Body of pancreas (tissue), 4 donors: Measurements from ENCODE around the gene RABEP1. TPM values are rescaled to one million over a fixed set of nuclear protein-coding genes. Genes with fewer than 3 reads are reported as not detected.

Experiments used
- ATAC-seq: fragments of 150-250 bp; one replicate; pipeline ENCODE4 v1.9.1; 2016
- DNase-seq, 4 donors: peaks; one replicate each; pipeline ENCODE4 v3.0.0-alpha.2; 2019
- H3K27ac ChIP-seq, 4 donors: fragments of 200-600 bp; sonication (generic); 1 replicate in 3 of 4; 2 replicates in 1 of 4; pipeline versions ENCODE4 v1.5.1 to v1.6.1; 2016 to 2019; ENCODE audit warnings: mild to moderate bottlenecking in 1 of 4, mixed read lengths in 1 of 4, moderate library complexity in 1 of 4
- H3K27me3 ChIP-seq, 2 donors: fragments of 200-600 bp; sonication (generic); one replicate each; pipeline ENCODE4 v1.6.0; 2016; ENCODE audit warnings: mild to moderate bottlenecking in 1 of 2
- H3K36me3 ChIP-seq, 2 donors: fragments of 200-600 bp; sonication (generic); replicated peaks in 1 of 2; 2 replicates each; pipeline ENCODE4 v1.5.1; 2016; ENCODE audit warnings: low read depth in 2 of 2; ENCODE audit not compliant: insufficient read depth in 1 of 2
- H3K4me1 ChIP-seq: fragments of 200-600 bp; sonication (generic); one replicate; pipeline ENCODE4 v1.6.0; 2016
- H3K4me3 ChIP-seq, 2 donors: fragments of 200-600 bp; sonication (generic); 1 replicate in 1 of 2; 2 replicates in 1 of 2; pipeline ENCODE4 v1.5.1; 2016 to 2019
- H3K9me3 ChIP-seq, 3 donors: fragments of 200-600 bp; sonication (generic); 1 replicate in 2 of 3; 2 replicates in 1 of 3; pipeline ENCODE4 v1.5.1; 2016
- POLR2A ChIP-seq, 3 donors: fragments of 450-650 bp; IDR thresholded peaks; one replicate each; pipeline ENCODE4 v1.6.1; 2016; ENCODE audit warnings: antibody characterized with exemption in 3 of 3, mild to moderate bottlenecking in 2 of 3
- WGBS, 2 donors: methylation state at CpG; one replicate each; pipeline ENCODE4 v1.1.5; 2017; 5-methylcytosine and 5-hydroxymethylcytosine counted together
- intact Hi-C: fragments of 100-400 bp; cut with DNase I; formaldehyde crosslinking; loops from one replicate; pipeline ENCODE4 v1.15.1; 2023
- total RNA-seq, 2 donors: library from RNA; depleted of rRNA; stranded (reverse); fragments of >200 nt; gene quantifications; one replicate each; pipeline ENCODE4 v1.1.0, GENCODE V29; 2016
- TF ChIP-seq, protein P1 (sequence below), 7 experiments: fragments of 450-650 bp in 4 of 7; fragments of 200-600 bp in 3 of 7; sonication (generic) in 3 of 7; IDR thresholded peaks; one replicate each; pipeline ENCODE4 v1.5.1; 2016 to 2019; ENCODE audit warnings: antibody characterized with exemption in 7 of 7

The RABEP1 gene
- total RNA-seq, 2 donors from 2014 or later = 14.5 to 17.1 TPM

DNA sequence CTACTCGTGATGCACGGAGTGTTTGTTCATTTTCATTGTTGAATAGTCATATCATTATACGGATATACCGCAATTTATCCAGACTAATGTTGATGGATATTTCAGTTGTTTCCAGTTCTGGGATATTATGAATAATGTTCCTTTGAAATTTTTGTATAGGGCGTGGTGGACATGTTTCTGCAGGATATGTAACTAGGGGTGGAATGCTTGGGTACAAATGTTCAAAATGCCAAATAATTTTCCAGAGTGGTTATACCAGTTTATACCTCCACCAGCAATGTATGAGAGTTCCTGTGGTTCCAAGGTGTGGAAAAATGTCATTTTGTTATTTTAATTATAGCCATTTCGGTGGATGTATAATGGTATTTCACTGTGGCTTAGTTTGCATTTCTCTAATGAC lies 83.7 kb downstream of the RABEP1 start:
- Histone ChIP-seq H3K27me3 (no peaks in the 10 kb centered on the region), H3K9me3 (no peaks in the 10 kb centered on the region), H3K36me3 (peaks cover 0 to 19% of the 10 kb centered on the region in 2 donors), H3K4me1 (peaks cover 12% of the 10 kb centered on the region), H3K27ac (no peak overlapping the region), H3K4me3 (no peak overlapping the region)
- 89 to 95% methylated on average over 6 of the region's 6 CpGs for WGBS, 2 donors
- TF ChIP-seq POLR2A (IDR thresholded peaks at IDR 0.05) = no peak
- TF ChIP-seq, protein P1, sequence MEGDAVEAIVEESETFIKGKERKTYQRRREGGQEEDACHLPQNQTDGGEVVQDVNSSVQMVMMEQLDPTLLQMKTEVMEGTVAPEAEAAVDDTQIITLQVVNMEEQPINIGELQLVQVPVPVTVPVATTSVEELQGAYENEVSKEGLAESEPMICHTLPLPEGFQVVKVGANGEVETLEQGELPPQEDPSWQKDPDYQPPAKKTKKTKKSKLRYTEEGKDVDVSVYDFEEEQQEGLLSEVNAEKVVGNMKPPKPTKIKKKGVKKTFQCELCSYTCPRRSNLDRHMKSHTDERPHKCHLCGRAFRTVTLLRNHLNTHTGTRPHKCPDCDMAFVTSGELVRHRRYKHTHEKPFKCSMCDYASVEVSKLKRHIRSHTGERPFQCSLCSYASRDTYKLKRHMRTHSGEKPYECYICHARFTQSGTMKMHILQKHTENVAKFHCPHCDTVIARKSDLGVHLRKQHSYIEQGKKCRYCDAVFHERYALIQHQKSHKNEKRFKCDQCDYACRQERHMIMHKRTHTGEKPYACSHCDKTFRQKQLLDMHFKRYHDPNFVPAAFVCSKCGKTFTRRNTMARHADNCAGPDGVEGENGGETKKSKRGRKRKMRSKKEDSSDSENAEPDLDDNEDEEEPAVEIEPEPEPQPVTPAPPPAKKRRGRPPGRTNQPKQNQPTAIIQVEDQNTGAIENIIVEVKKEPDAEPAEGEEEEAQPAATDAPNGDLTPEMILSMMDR (IDR thresholded peaks at IDR 0.05) = no peak
- intact Hi-C loops = no loop called here
- no peak for DNase-seq
- ATAC-seq = no peak

DNA sequence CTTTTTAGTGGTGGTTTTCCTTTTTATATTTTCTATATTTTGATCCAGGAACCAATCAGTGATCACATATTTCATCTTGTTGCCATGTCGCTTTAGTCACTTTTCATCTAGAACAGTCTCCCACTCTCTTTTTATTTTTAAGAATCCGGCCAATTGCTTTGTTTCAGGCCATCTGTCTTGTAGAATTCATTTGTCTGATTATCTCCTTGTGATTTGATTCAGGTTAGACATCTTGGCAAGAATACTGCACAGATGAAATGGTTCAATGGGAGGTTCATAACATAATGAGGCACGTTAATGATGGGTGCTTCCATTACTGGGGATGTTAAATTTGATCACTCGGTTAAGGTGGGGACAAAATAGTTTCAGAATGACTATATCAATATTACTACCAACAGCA lies 88.3 kb downstream of the RABEP1 start:
- peaks cover 0 to 22% of the 10 kb centered on the region in 2 donors for H3K36me3 ChIP-seq
- 92 to 96% methylated on average over 4 of the region's 4 CpGs for WGBS, 2 donors
- H3K4me3 ChIP-seq = no peak overlapping the region
- H3K9me3 ChIP-seq = no peaks in the 10 kb centered on the region
- DNase-seq = no peak
- no peak overlapping the region for H3K27ac ChIP-seq
- no peaks in the 10 kb centered on the region for H3K27me3 ChIP-seq
- intact Hi-C loops = no loop called here
- TF ChIP-seq POLR2A (IDR thresholded peaks at IDR 0.05) = no peak
- no peaks in the 10 kb centered on the region for H3K4me1 ChIP-seq
- ATAC-seq = no peak

DNA sequence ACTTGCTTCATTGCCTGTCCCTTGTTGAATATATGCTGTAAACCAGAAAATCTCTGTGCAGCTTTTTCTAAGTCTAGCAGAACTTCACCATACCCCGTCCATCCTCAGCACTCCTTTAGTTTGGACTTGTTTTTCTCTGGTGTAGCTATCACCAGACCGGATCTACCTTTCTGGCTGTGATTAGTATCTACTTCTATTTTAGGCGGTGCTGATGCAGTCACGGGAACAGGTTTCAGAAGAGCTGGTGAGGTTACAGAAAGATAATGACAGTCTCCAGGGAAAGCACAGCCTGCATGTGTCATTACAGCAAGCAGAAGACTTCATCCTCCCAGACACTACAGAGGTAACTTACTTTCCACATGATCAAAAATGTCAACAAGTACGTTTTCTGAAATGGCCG lies 91.0 kb downstream of the RABEP1 start:
- peaks cover 4 to 27% of the 10 kb centered on the region in 2 donors for H3K36me3 ChIP-seq

DNA sequence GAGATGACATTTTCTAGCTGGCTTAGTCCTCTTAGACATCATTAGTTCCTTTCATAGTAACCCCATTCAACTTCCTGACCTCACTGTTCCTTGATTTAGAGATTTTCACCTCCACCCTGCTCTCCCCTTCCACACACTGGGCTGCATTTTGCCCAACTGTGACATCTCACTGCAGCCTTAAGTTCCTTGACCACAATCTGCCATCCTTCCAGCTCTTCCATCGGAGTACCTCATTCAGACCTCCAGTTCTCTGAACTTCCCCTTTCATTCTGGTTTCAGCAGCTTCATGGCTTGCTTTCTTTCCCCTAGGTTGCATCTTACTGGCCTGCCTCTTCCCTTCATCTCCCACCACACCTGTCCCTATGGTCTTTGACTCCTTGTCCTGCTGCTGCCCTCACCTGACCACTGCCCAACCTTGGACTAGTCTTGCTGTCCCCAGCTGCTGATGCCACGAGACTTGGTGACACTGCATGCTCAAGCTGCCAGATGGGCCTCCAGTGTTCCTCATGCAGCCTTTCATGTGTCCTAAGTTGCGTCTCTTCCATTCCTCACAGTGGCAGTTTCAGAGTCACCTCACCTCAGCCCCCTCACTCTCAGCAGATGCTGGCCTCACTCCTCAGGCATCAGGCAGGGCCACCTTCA lies 96.6 kb downstream of the RABEP1 start:
- intact Hi-C loops = no loop called here
- 85 to 99% methylated on average over 3 of the region's 3 CpGs for WGBS, 2 donors
- no peak overlapping the region for H3K27ac ChIP-seq
- peaks cover 10 to 17% of the 10 kb centered on the region in 2 donors for H3K36me3 ChIP-seq
- no peaks in the 10 kb centered on the region for H3K9me3 ChIP-seq
- no peak for TF ChIP-seq POLR2A (IDR thresholded peaks at IDR 0.05)
- TF ChIP-seq, protein P1 (IDR thresholded peaks at IDR 0.05) = no peak
- ATAC-seq (no peak), DNase-seq (no peak)
- no peaks in the 10 kb centered on the region for H3K4me1 ChIP-seq
- no peak overlapping the region for H3K4me3 ChIP-seq
- H3K27me3 ChIP-seq = no peaks in the 10 kb centered on the region

More for the DNA sequence above, 91.0 kb downstream of the RABEP1 start:
- WGBS, 2 donors = 70 to 80% methylated on average over 6 of the region's 6 CpGs
- DNase-seq (no peak), ATAC-seq (no peak)
- Histone ChIP-seq H3K9me3 (no peaks in the 10 kb centered on the region), H3K4me1 (no peaks in the 10 kb centered on the region), H3K4me3 (no peak overlapping the region), H3K27ac (no peak overlapping the region), H3K27me3 (no peaks in the 10 kb centered on the region)
- TF ChIP-seq, protein P1 (IDR thresholded peaks at IDR 0.05) = no peak
- no peak for TF ChIP-seq POLR2A (IDR thresholded peaks at IDR 0.05)
- intact Hi-C loops = no loop called here

DNA sequence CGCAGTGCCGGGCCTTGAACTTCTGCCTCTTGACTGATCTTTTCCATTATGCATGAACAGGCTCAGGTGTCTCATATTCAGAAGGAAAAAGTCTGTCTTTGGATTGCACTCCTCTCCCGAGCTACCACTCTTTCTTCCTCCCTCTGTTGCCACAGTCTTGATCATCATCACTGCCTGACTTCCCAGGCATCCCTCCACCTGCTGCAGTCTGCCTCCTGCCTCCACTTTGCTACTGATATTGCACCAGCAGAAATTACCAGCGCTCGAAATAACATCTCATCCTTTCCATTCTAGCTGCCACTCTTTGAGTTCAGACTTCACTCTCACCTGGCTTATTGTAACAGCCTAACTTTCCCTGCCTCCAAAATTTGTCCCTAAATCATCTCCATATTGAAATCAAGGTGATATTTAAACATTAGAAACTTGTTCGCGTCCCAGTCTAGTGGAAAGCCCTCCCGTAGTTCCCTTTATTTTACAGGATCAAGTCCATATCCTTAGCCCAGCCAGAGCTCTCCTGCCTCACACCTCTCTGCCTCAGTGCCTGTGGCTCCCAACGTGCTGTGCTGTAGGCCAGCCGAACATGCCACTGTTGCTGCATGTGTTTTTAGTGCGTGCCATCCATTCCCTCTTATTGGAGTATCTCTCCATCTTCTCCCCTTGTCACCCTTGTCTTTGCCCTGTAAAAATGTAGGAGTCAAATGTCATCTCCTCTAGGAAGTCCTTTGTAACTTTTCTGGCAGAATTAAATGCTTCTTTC lies 97.4 kb downstream of the RABEP1 start:
- no peak for TF ChIP-seq POLR2A (IDR thresholded peaks at IDR 0.05)
- TF ChIP-seq, protein P1 (IDR thresholded peaks at IDR 0.05) = no peak
- Histone ChIP-seq H3K4me1 (no peaks in the 10 kb centered on the region), H3K27me3 (no peaks in the 10 kb centered on the region), H3K27ac (no peak overlapping the region), H3K4me3 (no peak overlapping the region), H3K9me3 (no peaks in the 10 kb centered on the region), H3K36me3 (peaks cover 10 to 23% of the 10 kb centered on the region in 2 donors)
- ATAC-seq = no peak
- no peak for DNase-seq
- intact Hi-C loops = no loop called here
- WGBS, 2 donors = 88 to 90% methylated on average over 11 of the region's 11 CpGs
